Peyer's patch (tissue), 4 donors: ENCODE measurements around the gene UBE3C. TPM values are rescaled to one million over a fixed set of nuclear protein-coding genes. Genes with fewer than 3 reads are reported as not detected.
A peak's percentile ranks its signal among the peaks of the same experiment; 100 is the strongest.

Experiments
- DNase-seq, 3 donors: peaks; one replicate each; pipeline ENCODE4 v3.0.0-alpha.2; 2017 to 2019
- H3K27ac ChIP-seq, 4 donors: fragments of 200-600 bp; sonication (generic); one replicate each; pipeline ENCODE4 v1.5.1; 2016 to 2019
- H3K27me3 ChIP-seq, 2 donors: fragments of 200-600 bp; sonication (generic); one replicate each; pipeline ENCODE4 v1.5.1; 2019
- H3K36me3 ChIP-seq, 3 donors: fragments of 200-600 bp; sonication (generic); one replicate each; pipeline ENCODE4 v1.5.1; 2016 to 2019
- H3K4me1 ChIP-seq, 4 donors: fragments of 200-600 bp; sonication (generic); one replicate each; pipeline ENCODE4 v1.5.1; 2016 to 2019
- H3K4me3 ChIP-seq, 4 donors: fragments of 200-600 bp; sonication (generic); 1 replicate in 3 of 4; 2 replicates in 1 of 4; pipeline ENCODE4 v1.5.1; 2016 to 2019; ENCODE audit warnings: mild to moderate bottlenecking in 1 of 4
- H3K9me3 ChIP-seq, 4 donors: fragments of 200-600 bp; sonication (generic); one replicate each; pipeline ENCODE4 v1.5.1; 2016 to 2019; ENCODE audit warnings: mild to moderate bottlenecking in 1 of 4
- POLR2A ChIP-seq, 2 donors: fragments of 450-650 bp; IDR thresholded peaks; one replicate each; pipeline ENCODE4 v1.5.1; 2017; ENCODE audit warnings: antibody characterized with exemption in 2 of 2, mild to moderate bottlenecking in 2 of 2, moderate library complexity in 2 of 2
- total RNA-seq, 4 donors: library from RNA; depleted of rRNA; stranded (reverse); fragments of >200 nt; gene quantifications; one replicate each; pipeline ENCODE4 v1.1.0, GENCODE V29; 2016
- TF ChIP-seq, protein P1 (sequence below), 6 experiments: fragments of 450-650 bp in 4 of 6; fragments of 200-600 bp in 2 of 6; sonication (generic) in 1 of 6; IDR thresholded peaks; one replicate each; pipeline ENCODE4 v1.5.1; 2017 to 2019; ENCODE audit warnings: antibody characterized with exemption in 6 of 6, mild to moderate bottlenecking in 3 of 6, moderate library complexity in 1 of 6

The UBE3C gene
- total RNA-seq, 4 donors from 2014 or later = 76.4 to 106 (median 101) TPM

- Histone ChIP-seq H3K36me3 (peaks cover 0 to 64% (median 0%) of the 10 kb centered on the region in 3 donors), H3K9me3 (no peaks in the 10 kb centered on the region), H3K27ac (no peak overlapping the region), H3K4me3 (no peak overlapping the region), H3K4me1 (peaks cover 0 to 14% (median 2%) of the 10 kb centered on the region in 4 donors), H3K27me3 (no peaks in the 10 kb centered on the region)
- TF ChIP-seq, protein P1, sequence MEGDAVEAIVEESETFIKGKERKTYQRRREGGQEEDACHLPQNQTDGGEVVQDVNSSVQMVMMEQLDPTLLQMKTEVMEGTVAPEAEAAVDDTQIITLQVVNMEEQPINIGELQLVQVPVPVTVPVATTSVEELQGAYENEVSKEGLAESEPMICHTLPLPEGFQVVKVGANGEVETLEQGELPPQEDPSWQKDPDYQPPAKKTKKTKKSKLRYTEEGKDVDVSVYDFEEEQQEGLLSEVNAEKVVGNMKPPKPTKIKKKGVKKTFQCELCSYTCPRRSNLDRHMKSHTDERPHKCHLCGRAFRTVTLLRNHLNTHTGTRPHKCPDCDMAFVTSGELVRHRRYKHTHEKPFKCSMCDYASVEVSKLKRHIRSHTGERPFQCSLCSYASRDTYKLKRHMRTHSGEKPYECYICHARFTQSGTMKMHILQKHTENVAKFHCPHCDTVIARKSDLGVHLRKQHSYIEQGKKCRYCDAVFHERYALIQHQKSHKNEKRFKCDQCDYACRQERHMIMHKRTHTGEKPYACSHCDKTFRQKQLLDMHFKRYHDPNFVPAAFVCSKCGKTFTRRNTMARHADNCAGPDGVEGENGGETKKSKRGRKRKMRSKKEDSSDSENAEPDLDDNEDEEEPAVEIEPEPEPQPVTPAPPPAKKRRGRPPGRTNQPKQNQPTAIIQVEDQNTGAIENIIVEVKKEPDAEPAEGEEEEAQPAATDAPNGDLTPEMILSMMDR (IDR thresholded peaks at IDR 0.05) = no peak
- peak in 1 of 3 donors; percentile 35 for DNase-seq
Measured at GRCh38 chr7:157269341-157270059, 130.8 kb downstream of the UBE3C start.

DNA sequence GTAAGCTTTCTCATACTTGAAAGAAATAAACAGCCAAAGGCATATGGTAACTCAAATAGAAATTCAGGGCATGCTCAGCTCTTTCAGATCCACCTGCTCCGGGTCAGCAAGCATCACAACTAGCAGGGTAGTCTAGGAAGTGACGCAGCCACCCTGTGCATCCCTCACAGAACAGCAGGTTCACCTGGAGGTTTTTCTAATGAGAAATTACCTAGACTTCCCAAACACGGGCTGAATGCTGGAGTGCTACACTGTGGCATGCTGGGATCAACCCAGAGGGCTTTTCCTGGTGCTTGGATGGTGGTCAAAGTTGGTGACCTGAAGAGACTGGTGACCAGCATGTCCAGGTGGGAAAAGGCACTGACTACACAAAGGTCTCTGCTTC lies 131.3 kb downstream of the UBE3C start:
- TF ChIP-seq, protein P1 (IDR thresholded peaks at IDR 0.05) = no peak
- TF ChIP-seq POLR2A (IDR thresholded peaks at IDR 0.05) = no peak
- H3K36me3 ChIP-seq = peaks cover 0 to 59% (median 0%) of the 10 kb centered on the region in 3 donors
- H3K4me1 ChIP-seq = peaks cover 0 to 14% (median 2%) of the 10 kb centered on the region in 4 donors
- H3K4me3 ChIP-seq = no peak overlapping the region
- no peak overlapping the region for H3K27ac ChIP-seq
- H3K9me3 ChIP-seq = no peaks in the 10 kb centered on the region
- no peaks in the 10 kb centered on the region for H3K27me3 ChIP-seq
- peak in 1 of 3 donors; percentile 22 for DNase-seq

DNA sequence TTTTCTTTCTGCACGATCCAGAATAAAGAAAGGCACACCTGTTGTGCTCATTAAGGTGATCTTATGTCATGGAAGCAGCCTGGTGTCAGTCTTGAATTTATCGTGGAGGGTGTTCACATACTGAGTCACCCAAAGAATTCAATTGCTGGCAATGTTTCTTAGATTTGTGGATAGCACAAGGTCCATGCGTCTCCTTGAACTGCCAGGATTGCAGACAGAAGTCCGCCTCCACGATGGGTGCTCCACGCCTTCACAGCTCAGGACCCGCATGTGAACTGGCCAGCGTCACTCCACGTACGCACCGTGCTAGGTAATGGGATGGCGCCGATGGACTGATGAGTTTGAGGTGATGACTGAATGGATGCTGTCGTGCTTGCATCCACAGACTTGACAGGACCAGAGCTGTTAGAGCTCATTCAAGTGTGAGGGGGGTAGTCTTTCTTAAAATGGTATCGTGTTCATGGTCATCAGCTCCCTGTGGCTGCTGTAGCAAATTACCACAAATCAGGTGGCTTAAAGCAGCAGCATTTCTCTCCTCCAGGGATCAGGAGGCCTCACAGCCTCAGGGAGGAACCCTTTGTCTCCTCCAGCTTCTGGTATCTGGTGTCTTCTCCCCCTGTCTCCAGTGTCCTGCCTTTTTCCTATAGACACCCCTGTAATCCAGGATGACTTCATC lies 132.7 kb downstream of the UBE3C start:
- H3K9me3 ChIP-seq = no peaks in the 10 kb centered on the region
- peaks cover 0 to 14% (median 2%) of the 10 kb centered on the region in 4 donors for H3K4me1 ChIP-seq
- no peaks in the 10 kb centered on the region for H3K27me3 ChIP-seq
- peak in 1 of 3 donors; percentile 40 for DNase-seq
- no peak for TF ChIP-seq POLR2A (IDR thresholded peaks at IDR 0.05)
- TF ChIP-seq, protein P1 (IDR thresholded peaks at IDR 0.05) = no peak
- peaks cover 0 to 45% (median 0%) of the 10 kb centered on the region in 3 donors for H3K36me3 ChIP-seq
- H3K27ac ChIP-seq = peak overlapping the region in 2 of 4 donors; percentile 22 to 55
- H3K4me3 ChIP-seq = no peak overlapping the region

GRCh38 chr7:157271991-157272324 lies 133.2 kb downstream of the UBE3C start:
- Histone ChIP-seq H3K4me3 (no peak overlapping the region), H3K4me1 (peaks cover 0 to 14% (median 2%) of the 10 kb centered on the region in 4 donors), H3K27me3 (no peaks in the 10 kb centered on the region), H3K9me3 (no peaks in the 10 kb centered on the region), H3K36me3 (peaks cover 0 to 40% (median 0%) of the 10 kb centered on the region in 3 donors), H3K27ac (peak overlapping the region in 3 of 4 donors; percentile 36 to 60 (median 46))
- no peak for TF ChIP-seq POLR2A (IDR thresholded peaks at IDR 0.05)
- TF ChIP-seq, protein P1 (IDR thresholded peaks at IDR 0.05) = no peak
- peak in 2 of 3 donors; percentile 49 to 62 for DNase-seq

- Histone ChIP-seq H3K9me3 (no peaks in the 10 kb centered on the region), H3K27ac (peak overlapping the region in 3 of 4 donors; percentile 36 to 60 (median 46)), H3K27me3 (no peaks in the 10 kb centered on the region), H3K4me1 (peaks cover 0 to 14% (median 2%) of the 10 kb centered on the region in 4 donors), H3K4me3 (no peak overlapping the region), H3K36me3 (peaks cover 0 to 33% (median 0%) of the 10 kb centered on the region in 3 donors)
- TF ChIP-seq, protein P1 (IDR thresholded peaks at IDR 0.05) = no peak
- no peak for TF ChIP-seq POLR2A (IDR thresholded peaks at IDR 0.05)
- DNase-seq = peak in 2 of 3 donors; percentile 43 to 47
Measured at GRCh38 chr7:157272351-157273207, 133.9 kb downstream of the UBE3C start.
